Measurements from ENCODE around the gene CENPV.

The CENPV gene

GRCh38 chr17:16352667-16353316 is 477 bp downstream of the CENPV start:
- peaks cover 11% of the 10 kb centered on the region for H3K36me3 ChIP-seq (ENCODE audit: control insufficient read depth, insufficient read depth, low read length)
- H3K27me3 ChIP-seq (replicated peaks; ENCODE audit: control insufficient read depth, insufficient read depth, low read length) = no peaks in the 10 kb centered on the region
- no peak for DNase-seq (ENCODE audit: extremely low read depth, insufficient read length)
- no peak for TF ChIP-seq CTCF (IDR thresholded peaks at IDR 0.05; ENCODE audit: insufficient read depth, low read length, poor library complexity, severe bottlenecking)
- H3K4me3 ChIP-seq (replicated peaks; ENCODE audit: low read depth, low read length) = peak overlapping the region; percentile 77

GRCh38 chr17:16352303-16352666 is 984 bp downstream of the CENPV start:
- no peak for TF ChIP-seq CTCF (IDR thresholded peaks at IDR 0.05; ENCODE audit: insufficient read depth, low read length, poor library complexity, severe bottlenecking)
- Histone ChIP-seq H3K36me3 (ENCODE audit: control insufficient read depth, insufficient read depth, low read length) (peaks cover 11% of the 10 kb centered on the region), H3K27me3 (replicated peaks; ENCODE audit: control insufficient read depth, insufficient read depth, low read length) (no peaks in the 10 kb centered on the region), H3K4me3 (replicated peaks; ENCODE audit: low read depth, low read length) (peak overlapping the region; percentile 77)
- DNase-seq (ENCODE audit: extremely low read depth, insufficient read length) = peak; percentile 53

- H3K27me3 ChIP-seq (replicated peaks; ENCODE audit: control insufficient read depth, insufficient read depth, low read length) = no peaks in the 10 kb centered on the region
- DNase-seq (ENCODE audit: extremely low read depth, insufficient read length) = no peak
- no peak for TF ChIP-seq CTCF (IDR thresholded peaks at IDR 0.05; ENCODE audit: insufficient read depth, low read length, poor library complexity, severe bottlenecking)
- peak overlapping the region; percentile 77 for H3K4me3 ChIP-seq (replicated peaks; ENCODE audit: low read depth, low read length)
- H3K36me3 ChIP-seq (ENCODE audit: control insufficient read depth, insufficient read depth, low read length) = peaks cover 11% of the 10 kb centered on the region
Measured at GRCh38 chr17:16351831-16352230, 1.4 kb downstream of the CENPV start.

GRCh38 chr17:16349431-16349830 is 3.8 kb downstream of the CENPV start:
- DNase-seq (ENCODE audit: extremely low read depth, insufficient read length) = no peak
- Histone ChIP-seq H3K4me3 (replicated peaks; ENCODE audit: low read depth, low read length) (no peak overlapping the region), H3K27me3 (replicated peaks; ENCODE audit: control insufficient read depth, insufficient read depth, low read length) (no peaks in the 10 kb centered on the region)

GRCh38 chr17:16348586-16348985 is 4.7 kb downstream of the CENPV start:
- Histone ChIP-seq H3K4me3 (replicated peaks; ENCODE audit: low read depth, low read length) (no peak overlapping the region), H3K27me3 (replicated peaks; ENCODE audit: control insufficient read depth, insufficient read depth, low read length) (no peaks in the 10 kb centered on the region), H3K36me3 (ENCODE audit: control insufficient read depth, insufficient read depth, low read length) (peaks cover 11% of the 10 kb centered on the region)
- no peak for DNase-seq (ENCODE audit: extremely low read depth, insufficient read length)
- no peak for TF ChIP-seq CTCF (IDR thresholded peaks at IDR 0.05; ENCODE audit: insufficient read depth, low read length, poor library complexity, severe bottlenecking)

More at GRCh38 chr17:16349431-16349830, 3.8 kb downstream of the CENPV start:
- no peak for TF ChIP-seq CTCF (IDR thresholded peaks at IDR 0.05; ENCODE audit: insufficient read depth, low read length, poor library complexity, severe bottlenecking)
- peaks cover 11% of the 10 kb centered on the region for H3K36me3 ChIP-seq (ENCODE audit: control insufficient read depth, insufficient read depth, low read length)
